ENCODE data around the gene PTX4. TPM values are rescaled to one million over a fixed set of nuclear protein-coding genes. Genes with fewer than 3 reads are reported as not detected.

The PTX4 gene
- total and polyA plus RNA-seq, 9 of the 15 experiments (the other 6 are each of a cell fraction or from before 2014, with no cell fraction given), result 0.11 TPM; not detected in 8

DNA sequence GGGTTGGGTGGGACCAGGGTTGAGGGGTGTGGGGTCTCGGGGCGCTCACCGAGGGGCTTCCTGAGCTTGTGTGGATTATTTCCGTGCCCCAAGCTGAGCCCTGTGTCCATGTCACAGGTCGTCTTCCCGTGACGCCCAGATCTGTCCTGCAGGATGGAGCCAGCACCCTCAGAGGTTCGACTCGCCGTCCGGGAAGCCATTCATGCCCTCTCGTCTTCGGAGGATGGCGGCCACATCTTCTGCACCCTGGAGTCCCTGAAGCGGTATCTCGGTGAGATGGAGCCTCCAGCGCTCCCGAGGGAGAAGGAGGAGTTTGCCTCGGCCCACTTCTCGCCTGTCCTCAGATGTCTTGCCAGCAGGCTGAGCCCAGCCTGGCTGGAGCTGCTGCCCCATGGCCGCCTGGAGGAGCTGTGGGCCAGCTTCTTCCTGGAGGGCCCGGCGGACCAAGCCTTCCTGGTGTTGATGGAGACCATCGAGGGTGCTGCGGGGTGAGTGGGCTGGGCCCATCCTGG is 5.4 kb upstream of the PTX4 start (continued):
- TF ChIP-seq, protein P1, sequence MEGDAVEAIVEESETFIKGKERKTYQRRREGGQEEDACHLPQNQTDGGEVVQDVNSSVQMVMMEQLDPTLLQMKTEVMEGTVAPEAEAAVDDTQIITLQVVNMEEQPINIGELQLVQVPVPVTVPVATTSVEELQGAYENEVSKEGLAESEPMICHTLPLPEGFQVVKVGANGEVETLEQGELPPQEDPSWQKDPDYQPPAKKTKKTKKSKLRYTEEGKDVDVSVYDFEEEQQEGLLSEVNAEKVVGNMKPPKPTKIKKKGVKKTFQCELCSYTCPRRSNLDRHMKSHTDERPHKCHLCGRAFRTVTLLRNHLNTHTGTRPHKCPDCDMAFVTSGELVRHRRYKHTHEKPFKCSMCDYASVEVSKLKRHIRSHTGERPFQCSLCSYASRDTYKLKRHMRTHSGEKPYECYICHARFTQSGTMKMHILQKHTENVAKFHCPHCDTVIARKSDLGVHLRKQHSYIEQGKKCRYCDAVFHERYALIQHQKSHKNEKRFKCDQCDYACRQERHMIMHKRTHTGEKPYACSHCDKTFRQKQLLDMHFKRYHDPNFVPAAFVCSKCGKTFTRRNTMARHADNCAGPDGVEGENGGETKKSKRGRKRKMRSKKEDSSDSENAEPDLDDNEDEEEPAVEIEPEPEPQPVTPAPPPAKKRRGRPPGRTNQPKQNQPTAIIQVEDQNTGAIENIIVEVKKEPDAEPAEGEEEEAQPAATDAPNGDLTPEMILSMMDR (IDR thresholded peaks at IDR 0.05 in 2 of 3, conservative IDR thresholded peaks at IDR 0.05 in 1 of 3; ENCODE audit: insufficient read depth in 2 of 3, low read depth in 1 of 3, low read length in 3 of 3), result peak; percentile 60 to 68 (median 63)
- TF ChIP-seq ZNF316 (IDR thresholded peaks at IDR 0.05) (0 out of 2 replicates have a peak, but pooled peaks have one; percentile 27), FOXP1 (CRISPR knock-in tag; IDR thresholded peaks at IDR 0.05) (0 out of 2 replicates have a peak, but pooled peaks have one; percentile 60), SMARCC2 (IDR thresholded peaks at IDR 0.05; ENCODE audit: low read depth) (no peak)
- TF ChIP-seq, protein P2, sequence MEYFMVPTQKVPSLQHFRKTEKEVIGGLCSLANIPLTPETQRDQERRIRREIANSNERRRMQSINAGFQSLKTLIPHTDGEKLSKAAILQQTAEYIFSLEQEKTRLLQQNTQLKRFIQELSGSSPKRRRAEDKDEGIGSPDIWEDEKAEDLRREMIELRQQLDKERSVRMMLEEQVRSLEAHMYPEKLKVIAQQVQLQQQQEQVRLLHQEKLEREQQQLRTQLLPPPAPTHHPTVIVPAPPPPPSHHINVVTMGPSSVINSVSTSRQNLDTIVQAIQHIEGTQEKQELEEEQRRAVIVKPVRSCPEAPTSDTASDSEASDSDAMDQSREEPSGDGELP (CRISPR knock-in tag; IDR thresholded peaks at IDR 0.05; ENCODE audit: borderline replicate concordance), result peak; percentile 10; the same call in 1 of the 2 replicates
- TF ChIP-seq, protein P3, sequence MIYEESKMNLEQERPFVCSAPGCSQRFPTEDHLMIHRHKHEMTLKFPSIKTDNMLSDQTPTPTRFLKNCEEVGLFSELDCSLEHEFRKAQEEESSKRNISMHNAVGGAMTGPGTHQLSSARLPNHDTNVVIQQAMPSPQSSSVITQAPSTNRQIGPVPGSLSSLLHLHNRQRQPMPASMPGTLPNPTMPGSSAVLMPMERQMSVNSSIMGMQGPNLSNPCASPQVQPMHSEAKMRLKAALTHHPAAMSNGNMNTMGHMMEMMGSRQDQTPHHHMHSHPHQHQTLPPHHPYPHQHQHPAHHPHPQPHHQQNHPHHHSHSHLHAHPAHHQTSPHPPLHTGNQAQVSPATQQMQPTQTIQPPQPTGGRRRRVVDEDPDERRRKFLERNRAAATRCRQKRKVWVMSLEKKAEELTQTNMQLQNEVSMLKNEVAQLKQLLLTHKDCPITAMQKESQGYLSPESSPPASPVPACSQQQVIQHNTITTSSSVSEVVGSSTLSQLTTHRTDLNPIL (CRISPR knock-in tag; IDR thresholded peaks at IDR 0.05), result no peak
- TF ChIP-seq, protein P4, sequence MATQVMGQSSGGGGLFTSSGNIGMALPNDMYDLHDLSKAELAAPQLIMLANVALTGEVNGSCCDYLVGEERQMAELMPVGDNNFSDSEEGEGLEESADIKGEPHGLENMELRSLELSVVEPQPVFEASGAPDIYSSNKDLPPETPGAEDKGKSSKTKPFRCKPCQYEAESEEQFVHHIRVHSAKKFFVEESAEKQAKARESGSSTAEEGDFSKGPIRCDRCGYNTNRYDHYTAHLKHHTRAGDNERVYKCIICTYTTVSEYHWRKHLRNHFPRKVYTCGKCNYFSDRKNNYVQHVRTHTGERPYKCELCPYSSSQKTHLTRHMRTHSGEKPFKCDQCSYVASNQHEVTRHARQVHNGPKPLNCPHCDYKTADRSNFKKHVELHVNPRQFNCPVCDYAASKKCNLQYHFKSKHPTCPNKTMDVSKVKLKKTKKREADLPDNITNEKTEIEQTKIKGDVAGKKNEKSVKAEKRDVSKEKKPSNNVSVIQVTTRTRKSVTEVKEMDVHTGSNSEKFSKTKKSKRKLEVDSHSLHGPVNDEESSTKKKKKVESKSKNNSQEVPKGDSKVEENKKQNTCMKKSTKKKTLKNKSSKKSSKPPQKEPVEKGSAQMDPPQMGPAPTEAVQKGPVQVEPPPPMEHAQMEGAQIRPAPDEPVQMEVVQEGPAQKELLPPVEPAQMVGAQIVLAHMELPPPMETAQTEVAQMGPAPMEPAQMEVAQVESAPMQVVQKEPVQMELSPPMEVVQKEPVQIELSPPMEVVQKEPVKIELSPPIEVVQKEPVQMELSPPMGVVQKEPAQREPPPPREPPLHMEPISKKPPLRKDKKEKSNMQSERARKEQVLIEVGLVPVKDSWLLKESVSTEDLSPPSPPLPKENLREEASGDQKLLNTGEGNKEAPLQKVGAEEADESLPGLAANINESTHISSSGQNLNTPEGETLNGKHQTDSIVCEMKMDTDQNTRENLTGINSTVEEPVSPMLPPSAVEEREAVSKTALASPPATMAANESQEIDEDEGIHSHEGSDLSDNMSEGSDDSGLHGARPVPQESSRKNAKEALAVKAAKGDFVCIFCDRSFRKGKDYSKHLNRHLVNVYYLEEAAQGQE (IDR thresholded peaks at IDR 0.05; ENCODE audit: borderline replicate concordance), result 0 out of 2 replicates have a peak, but pooled peaks have one; percentile 17
- TF ChIP-seq, protein P4 (CRISPR knock-in tag; IDR thresholded peaks at IDR 0.05; ENCODE audit: low read depth), result no peak
- TF ChIP-seq, protein P5, sequence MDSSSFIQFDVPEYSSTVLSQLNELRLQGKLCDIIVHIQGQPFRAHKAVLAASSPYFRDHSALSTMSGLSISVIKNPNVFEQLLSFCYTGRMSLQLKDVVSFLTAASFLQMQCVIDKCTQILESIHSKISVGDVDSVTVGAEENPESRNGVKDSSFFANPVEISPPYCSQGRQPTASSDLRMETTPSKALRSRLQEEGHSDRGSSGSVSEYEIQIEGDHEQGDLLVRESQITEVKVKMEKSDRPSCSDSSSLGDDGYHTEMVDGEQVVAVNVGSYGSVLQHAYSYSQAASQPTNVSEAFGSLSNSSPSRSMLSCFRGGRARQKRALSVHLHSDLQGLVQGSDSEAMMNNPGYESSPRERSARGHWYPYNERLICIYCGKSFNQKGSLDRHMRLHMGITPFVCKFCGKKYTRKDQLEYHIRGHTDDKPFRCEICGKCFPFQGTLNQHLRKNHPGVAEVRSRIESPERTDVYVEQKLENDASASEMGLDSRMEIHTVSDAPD (CRISPR knock-in tag; IDR thresholded peaks at IDR 0.05), result no peak
- TF ChIP-seq, protein P6, sequence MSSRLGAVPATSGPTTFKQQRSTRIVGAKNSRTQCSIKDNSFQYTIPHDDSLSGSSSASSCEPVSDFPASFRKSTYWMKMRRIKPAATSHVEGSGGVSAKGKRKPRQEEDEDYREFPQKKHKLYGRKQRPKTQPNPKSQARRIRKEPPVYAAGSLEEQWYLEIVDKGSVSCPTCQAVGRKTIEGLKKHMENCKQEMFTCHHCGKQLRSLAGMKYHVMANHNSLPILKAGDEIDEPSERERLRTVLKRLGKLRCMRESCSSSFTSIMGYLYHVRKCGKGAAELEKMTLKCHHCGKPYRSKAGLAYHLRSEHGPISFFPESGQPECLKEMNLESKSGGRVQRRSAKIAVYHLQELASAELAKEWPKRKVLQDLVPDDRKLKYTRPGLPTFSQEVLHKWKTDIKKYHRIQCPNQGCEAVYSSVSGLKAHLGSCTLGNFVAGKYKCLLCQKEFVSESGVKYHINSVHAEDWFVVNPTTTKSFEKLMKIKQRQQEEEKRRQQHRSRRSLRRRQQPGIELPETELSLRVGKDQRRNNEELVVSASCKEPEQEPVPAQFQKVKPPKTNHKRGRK (tag; IDR thresholded peaks at IDR 0.05), result no peak
